HG02840 (cell line): ENCODE data around the gene APBB2.

Source experiments
- ATAC-seq: cut with Tn5 transposase; IDR thresholded peaks from one replicate; pipeline ENCODE4 v1.9.1; 2021; ENCODE audit warnings: mild to moderate bottlenecking, moderate library complexity, moderate number of reproducible peaks; ENCODE audit not compliant: unreplicated experiment, low FRiP score

Gene APBB2

GRCh38 chr4:41110050-41110449 lies 104.3 kb downstream of the APBB2 start:
- no peak for ATAC-seq

DNA sequence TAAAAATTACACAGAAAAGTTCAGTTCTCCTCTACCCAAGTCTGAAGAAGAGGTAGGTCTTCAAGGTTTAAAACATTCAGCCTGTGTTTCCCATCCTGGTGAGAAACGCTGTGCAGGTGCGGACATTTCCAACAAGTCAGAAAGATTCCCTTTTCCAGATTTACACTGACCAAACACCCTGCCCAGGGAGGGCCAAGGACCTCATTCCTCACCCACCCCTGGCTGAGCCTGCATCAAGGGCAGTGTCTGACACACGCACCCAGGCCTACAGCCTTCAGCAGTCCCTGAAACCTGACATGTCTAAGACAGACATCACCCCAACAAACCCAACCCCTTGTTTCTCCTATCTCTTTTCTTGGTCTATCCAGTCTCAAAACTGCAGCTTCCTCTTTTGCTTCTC lies 105.9 kb downstream of the APBB2 start:
- ATAC-seq: no peak

- ATAC-seq: no peak
Observed at GRCh38 chr4:41106694-41107419, 107.5 kb downstream of the APBB2 start.

- ATAC-seq: no peak
Observed at GRCh38 chr4:41106081-41106480, 108.3 kb downstream of the APBB2 start.

DNA sequence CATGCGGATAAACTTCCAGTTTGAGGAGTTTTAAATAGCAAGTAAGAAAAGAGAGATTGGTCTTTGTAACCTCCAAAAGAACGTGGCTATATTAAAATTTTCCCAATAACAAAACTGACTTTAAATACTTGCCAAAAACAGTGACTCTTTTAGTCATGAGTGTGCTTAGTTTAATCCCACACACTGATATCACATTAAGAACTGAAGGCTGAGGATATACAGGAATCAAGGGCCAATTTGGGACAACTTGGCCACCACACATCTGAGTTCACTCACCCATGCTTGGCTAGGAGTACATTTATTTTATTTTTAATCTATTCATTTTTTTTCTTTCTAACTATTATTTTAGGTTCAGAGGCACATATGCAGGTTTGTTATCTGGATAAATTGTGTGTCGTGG lies 110.2 kb downstream of the APBB2 start:
- ATAC-seq: no peak

DNA sequence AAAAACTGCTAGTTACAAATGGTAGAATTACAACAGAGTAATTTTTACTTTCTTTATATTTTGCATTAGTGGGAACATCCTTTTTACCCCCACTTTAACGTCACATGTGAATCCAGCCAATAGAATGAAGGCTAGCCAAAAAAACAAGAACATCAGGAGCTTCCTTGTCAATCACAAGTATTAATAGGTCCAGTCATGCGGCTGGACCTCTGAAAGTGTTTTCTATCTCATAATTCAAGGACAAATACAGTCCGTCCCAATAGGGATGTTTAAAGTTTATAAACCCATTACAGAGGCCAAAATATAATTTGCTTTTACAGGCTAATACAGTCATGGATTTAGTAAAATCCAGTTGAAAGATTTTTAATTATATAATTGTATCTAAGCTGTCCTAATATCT lies 110.7 kb downstream of the APBB2 start:
- no peak for ATAC-seq

DNA sequence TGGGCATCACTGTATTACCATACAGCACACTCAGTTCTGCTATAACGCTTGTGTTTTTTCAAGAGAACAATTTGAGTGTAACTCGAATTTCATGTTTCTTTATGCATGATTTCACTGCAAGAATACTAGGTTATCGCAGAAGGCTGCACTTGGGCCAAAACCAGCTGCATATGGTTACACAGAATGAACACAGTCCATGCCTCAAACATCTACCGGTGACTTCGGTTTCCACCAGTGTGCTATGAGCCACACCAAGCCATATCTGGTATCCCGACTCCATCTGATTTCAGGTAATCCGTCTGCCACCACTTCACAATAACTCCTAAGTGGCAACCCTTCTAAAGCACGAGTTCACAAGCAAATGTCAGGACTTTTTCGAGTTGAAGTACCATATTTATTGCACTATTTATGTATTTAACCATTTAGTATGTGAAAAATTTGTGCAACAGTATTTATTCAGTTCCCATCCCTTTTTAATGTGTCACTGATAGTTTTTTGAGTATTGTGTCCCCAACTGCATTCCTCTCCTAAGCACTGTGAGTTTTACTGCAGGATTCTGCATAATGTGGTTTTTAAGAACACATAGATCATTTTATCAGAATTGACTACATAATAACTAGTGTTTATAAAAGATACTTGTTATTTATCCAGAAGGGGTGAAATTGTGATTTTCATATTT lies 111.8 kb downstream of the APBB2 start:
- ATAC-seq: no peak

- ATAC-seq: no peak
Observed at GRCh38 chr4:41098093-41099048, 116.0 kb downstream of the APBB2 start.

- no peak for ATAC-seq
Observed at GRCh38 chr4:41095973-41096372, 118.4 kb downstream of the APBB2 start.

- ATAC-seq: no peak
Observed at GRCh38 chr4:41095192-41095872, 119.0 kb downstream of the APBB2 start.

DNA sequence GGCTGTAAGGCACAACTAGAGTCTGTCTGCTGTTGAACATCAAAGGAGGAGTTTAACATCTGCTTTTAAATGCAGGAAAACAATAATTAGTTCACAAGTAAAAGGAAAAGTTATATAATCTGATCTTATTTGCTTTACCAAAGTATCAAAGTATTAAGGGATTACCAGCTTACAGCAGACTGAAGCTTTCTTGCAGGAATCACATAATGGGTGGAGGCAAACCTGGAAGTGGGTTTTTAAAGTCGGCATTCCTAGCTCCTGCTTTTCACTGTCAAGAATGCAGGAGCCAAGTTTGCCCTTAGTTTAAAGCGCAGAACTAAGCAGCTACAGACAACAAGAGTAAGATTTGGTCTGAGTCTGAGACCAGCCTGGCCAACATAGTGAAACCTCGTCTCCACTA lies 122.2 kb downstream of the APBB2 start:
- no peak for ATAC-seq

DNA sequence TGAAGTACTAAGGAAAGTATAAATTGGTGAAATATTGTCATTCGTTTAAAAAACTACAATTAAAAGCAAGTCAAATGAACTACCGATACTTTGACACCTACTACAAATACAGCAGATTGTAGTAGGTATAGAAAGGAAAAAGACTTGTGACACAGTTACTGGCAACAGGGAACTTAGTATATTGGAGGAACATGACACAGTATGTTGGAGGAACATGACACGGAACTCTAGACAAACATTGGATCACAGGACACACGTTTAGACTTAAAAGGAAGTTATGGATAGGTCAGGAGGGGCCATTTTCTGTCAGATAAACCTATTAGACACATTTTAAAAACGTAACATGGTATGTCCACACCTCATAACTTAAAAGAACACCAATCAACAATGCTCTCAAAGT lies 132.5 kb downstream of the APBB2 start:
- no peak for ATAC-seq

DNA sequence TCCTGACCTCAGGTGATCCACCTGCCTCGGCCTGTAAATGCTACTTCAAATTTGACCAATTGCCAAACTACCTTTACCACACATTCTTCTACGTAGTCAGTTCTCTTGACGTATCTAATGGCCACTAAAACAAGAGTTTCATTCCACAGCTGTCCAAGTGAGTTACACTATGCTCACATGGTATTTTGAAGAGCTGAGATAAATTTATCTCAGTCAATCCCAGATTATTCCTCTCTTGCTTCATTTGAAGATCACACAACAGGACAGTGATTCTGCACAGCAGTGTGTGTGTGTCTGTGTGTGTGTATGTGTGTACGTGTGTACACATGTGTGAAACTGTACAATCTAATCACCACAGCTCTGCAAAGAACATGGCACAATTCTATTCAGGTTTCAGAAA lies 133.4 kb downstream of the APBB2 start:
- ATAC-seq: no peak

DNA sequence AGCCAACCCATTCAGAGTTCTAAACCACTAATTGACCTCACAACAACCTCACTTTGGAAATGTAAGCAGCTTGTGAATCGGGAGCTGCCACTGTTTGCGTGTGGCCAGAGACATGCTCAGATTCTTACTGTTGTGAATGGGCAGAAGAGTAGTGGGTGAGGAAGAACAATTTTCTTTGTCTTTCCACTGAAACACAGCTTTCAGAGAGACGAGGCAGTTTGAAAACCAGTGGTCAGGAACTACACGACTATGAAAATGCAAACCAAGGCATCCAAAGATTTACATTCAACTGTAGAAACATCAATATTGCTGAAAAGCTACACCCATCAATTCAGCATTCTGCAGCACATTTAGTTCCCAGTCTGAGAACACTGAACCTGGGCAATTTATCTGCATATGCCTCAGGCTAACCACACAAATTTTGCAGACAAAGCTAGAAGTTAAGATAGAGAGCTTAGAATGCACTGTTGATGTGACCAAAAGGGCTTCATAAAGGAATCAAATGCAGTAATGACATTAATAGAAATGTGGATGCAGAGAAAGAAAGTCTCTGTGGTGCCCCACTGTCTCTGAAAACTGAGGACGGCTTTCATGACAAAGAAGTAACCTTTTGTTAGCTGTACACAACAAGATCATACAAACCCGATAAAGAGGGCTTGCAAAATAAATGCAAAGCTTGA lies 134.3 kb downstream of the APBB2 start:
- ATAC-seq: no peak

DNA sequence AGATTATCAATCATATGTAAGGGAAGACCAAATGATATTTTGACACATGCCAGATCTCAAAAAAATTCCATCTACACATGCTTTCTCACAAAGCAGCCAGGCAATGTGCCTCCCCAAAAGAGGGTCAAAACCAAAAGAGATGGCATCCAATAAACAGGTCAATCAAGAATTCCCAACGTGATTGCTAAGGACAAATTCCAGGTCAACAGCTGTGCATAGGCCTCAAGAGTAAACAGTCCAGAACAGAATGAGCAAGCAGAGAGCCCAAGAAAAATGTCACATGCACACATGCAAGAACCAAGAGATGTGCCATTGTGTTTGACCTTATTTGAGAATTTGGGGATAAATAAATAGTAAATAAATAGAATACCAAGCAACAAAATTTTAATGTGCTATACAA lies 136.7 kb downstream of the APBB2 start:
- no peak for ATAC-seq

DNA sequence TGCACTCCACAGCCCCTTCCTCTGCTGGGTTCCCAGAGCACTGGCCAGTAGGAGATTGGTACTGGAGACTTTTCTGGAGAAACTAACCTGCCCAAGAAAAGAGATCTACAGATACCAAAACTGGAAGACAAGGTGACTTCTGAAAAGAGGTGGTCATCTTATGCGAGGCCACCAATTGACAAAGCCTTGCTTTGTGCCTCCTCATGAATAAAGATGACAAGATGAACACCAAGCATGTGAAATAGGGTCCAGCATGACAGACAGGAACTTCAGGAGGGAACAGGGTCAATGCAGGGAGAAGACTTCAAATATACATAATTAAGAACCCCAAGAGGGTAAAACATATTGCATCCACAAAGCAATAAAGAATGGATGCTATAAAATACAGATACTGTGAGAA lies 137.9 kb downstream of the APBB2 start:
- no peak for ATAC-seq

DNA sequence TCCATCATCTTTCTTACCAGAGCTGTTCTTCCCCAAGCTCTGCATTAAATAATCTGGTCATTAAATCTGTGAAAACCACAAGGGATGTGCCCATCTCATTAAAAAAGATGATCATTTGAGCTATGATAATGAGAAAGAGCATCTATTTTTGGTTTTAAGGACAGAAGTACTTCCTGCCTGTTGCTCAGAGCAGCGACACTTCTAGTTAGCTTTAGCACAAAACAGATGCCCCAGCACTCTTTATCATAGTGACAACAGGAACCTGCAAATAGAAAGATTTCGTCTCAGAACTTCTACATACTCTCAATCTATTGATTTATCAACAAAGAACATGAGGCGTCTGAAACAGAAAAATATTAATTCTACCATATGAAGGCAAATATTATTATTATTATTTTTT lies 140.1 kb downstream of the APBB2 start:
- ATAC-seq: no peak

- no peak for ATAC-seq
Observed at GRCh38 chr4:41072021-41072777, 142.1 kb downstream of the APBB2 start.

- no peak for ATAC-seq
Observed at GRCh38 chr4:41070516-41071281, 143.6 kb downstream of the APBB2 start.
